HCT116 (cell line): ENCODE results near the gene SAMD4B. TPM values are rescaled to one million over a fixed set of nuclear protein-coding genes. Genes with fewer than 3 reads are reported as not detected.

Source experiments
- microRNA-seq: library from miRNA; unstranded; fragments of <30 nt; microRNA quantifications from one replicate; pipeline ENCODE4, GENCODE V29; 2016; ENCODE audit warnings: borderline number of aligned reads
- total RNA-seq: library from RNA; stranded (reverse); gene quantifications from one replicate; pipeline ENCODE4 v1.2.1, GENCODE V29; 2021; ENCODE audit not compliant: unreplicated experiment

Gene SAMD4B
- total RNA-seq, 1 experiment from 2014 or later: 127 TPM

Small RNAs within 50 kb of the gene (microRNA-seq; reads per million reads assigned to microRNA genes)
- not detected for gene MIR4530

Other genes with a start within 250 kb of the SAMD4B start
- gene PAK4, start 216.6 kb upstream of the SAMD4B start, total RNA-seq: 90.1 TPM
- 0.12 TPM for gene NCCRP1, start 145.5 kb upstream of the SAMD4B start, total RNA-seq
- gene SYCN, start 138.2 kb upstream of the SAMD4B start, total RNA-seq: not detected
- not detected for gene IFNL3, start 97.4 kb upstream of the SAMD4B start, total RNA-seq
- gene IFNL4, start 93.6 kb upstream of the SAMD4B start, total RNA-seq: not detected
- not detected for gene IFNL2, start 74.0 kb upstream of the SAMD4B start, total RNA-seq
- gene IFNL1, start 46.0 kb upstream of the SAMD4B start, total RNA-seq: not detected
- gene LRFN1, start 21.6 kb upstream of the SAMD4B start, total RNA-seq: 13.8 TPM
- gene GMFG, start 6.4 kb upstream of the SAMD4B start, total RNA-seq: 0.61 TPM
- gene PAF1, start 48.7 kb downstream of the SAMD4B start, total RNA-seq: 53.5 TPM
- 32.0 TPM for gene MED29, start 49.0 kb downstream of the SAMD4B start, total RNA-seq
- gene ZFP36, start 64.4 kb downstream of the SAMD4B start, total RNA-seq: 131 TPM
- gene PLEKHG2, start 70.2 kb downstream of the SAMD4B start, total RNA-seq: 29.0 TPM
- 3,365 TPM for gene RPS16, start 93.5 kb downstream of the SAMD4B start, total RNA-seq
- gene SUPT5H, start 103.2 kb downstream of the SAMD4B start, total RNA-seq: 120 TPM
- 111 TPM for gene TIMM50, start 138.4 kb downstream of the SAMD4B start, total RNA-seq
- 0.17 TPM for gene DLL3, start 156.5 kb downstream of the SAMD4B start, total RNA-seq
- gene SELENOV, start 172.7 kb downstream of the SAMD4B start, total RNA-seq: not detected
- 1.2 TPM for gene EID2B, start 190.4 kb downstream of the SAMD4B start, total RNA-seq
- gene EID2, start 197.7 kb downstream of the SAMD4B start, total RNA-seq: 11.7 TPM